HL-60 (cell line): ENCODE results near the gene GPR108.
A peak's percentile ranks its signal among the peaks of the same experiment; 100 is the strongest.
"Not testable (repeated sequence)": the region's sequence is repeated elsewhere in the genome, so short reads cannot be mapped to it uniquely, and the experiment has no call there.

Experiments
- DNase-seq, 2 experiments: peaks; one replicate each; pipeline ENCODE4 v3.0.0-alpha.2; 2010 to 2020; ENCODE audit warnings: low read depth in 1 of 2, low spot score in 1 of 2
- H3K27ac ChIP-seq: fragments of 250-450 bp; sonication (Bioruptor Pico); replicated peaks from 2 replicates; pipeline ENCODE4 v1.5.1; 2020; ENCODE audit warnings: mild to moderate bottlenecking, moderate library complexity
- H3K27me3 ChIP-seq: fragments of 250-450 bp; sonication (Bioruptor Pico); 2 replicates; pipeline ENCODE4 v1.5.1; 2021; ENCODE audit warnings: mild to moderate bottlenecking, moderate library complexity; ENCODE audit not compliant: insufficient read depth, poor library complexity, severe bottlenecking
- H3K4me3 ChIP-seq: replicated peaks from 2 replicates; pipeline ENCODE4 v1.5.1; 2011; ENCODE audit warnings: mild to moderate bottlenecking, control low read depth, low read length; ENCODE audit not compliant: insufficient read depth
- CTCF ChIP-seq: IDR thresholded peaks from one replicate; pipeline ENCODE4 v1.5.1; 2011; ENCODE audit warnings: low read length, control low read depth, inconsistent platforms; ENCODE audit not compliant: insufficient read depth
- GABPA ChIP-seq: IDR thresholded peaks from 2 replicates; pipeline ENCODE4 v1.6.1; 2012; ENCODE audit warnings: low read depth
- POLR2AphosphoS5 ChIP-seq: IDR thresholded peaks from 2 replicates; pipeline ENCODE4 v1.6.1; 2012; ENCODE audit warnings: low read depth
- REST ChIP-seq: IDR thresholded peaks from 2 replicates; pipeline ENCODE4 v1.6.1; 2012; ENCODE audit warnings: low read depth; ENCODE audit not compliant: insufficient replicate concordance
- SPI1 ChIP-seq: IDR thresholded peaks from 2 replicates; pipeline ENCODE4 v1.6.1; 2012; ENCODE audit warnings: low read depth, mild to moderate bottlenecking, borderline replicate concordance

GPR108 gene

GRCh38 chr19:6766357-6767080 lies 29.1 kb upstream of the GPR108 start:
- no peaks in the 10 kb centered on the region for H3K27me3 ChIP-seq
- no peak overlapping the region for H3K4me3 ChIP-seq
- no peak for DNase-seq
- no peak for TF ChIP-seq GABPA
- no peak for TF ChIP-seq CTCF
- TF ChIP-seq SPI1: no peak
- no peak for TF ChIP-seq REST
- TF ChIP-seq POLR2AphosphoS5: no peak
- no peak overlapping the region for H3K27ac ChIP-seq

- DNase-seq: peak in 1 of 2 experiments; percentile 35
- Histone ChIP-seq H3K4me3 (no peak overlapping the region), H3K27me3 (no peaks in the 10 kb centered on the region), H3K27ac (no peak overlapping the region)
- no peak for TF ChIP-seq CTCF
- no peak for TF ChIP-seq GABPA
- no peak for TF ChIP-seq REST
- peak; percentile 44; the same call in 1 of the 2 replicates for TF ChIP-seq SPI1
Observed at GRCh38 chr19:6765738-6766356, 28.5 kb upstream of the GPR108 start.

- H3K27me3 ChIP-seq, H3K4me3 ChIP-seq, DNase-seq, H3K27ac ChIP-seq: not testable (repeated sequence)
Observed at GRCh38 chr19:6762253-6762797, 24.9 kb upstream of the GPR108 start.

- no peak for TF ChIP-seq CTCF
- TF ChIP-seq POLR2AphosphoS5: no peak
- no peak for TF ChIP-seq SPI1
- no peak for TF ChIP-seq REST
- TF ChIP-seq GABPA: no peak
- peak in 1 of 2 experiments; percentile 32 for DNase-seq
- no peak overlapping the region for H3K27ac ChIP-seq
- no peaks in the 10 kb centered on the region for H3K27me3 ChIP-seq
- no peak overlapping the region for H3K4me3 ChIP-seq
Observed at GRCh38 chr19:6761053-6761676, 23.8 kb upstream of the GPR108 start.
